GM19099 (cell line): ENCODE results near the gene CDK18.

Experiments used
- POLR2A ChIP-seq: IDR thresholded peaks from 3 replicates; pipeline ENCODE4 v1.6.1; 2011; ENCODE audit warnings: low read depth; ENCODE audit not compliant: insufficient read length; ENCODE audit errors: extremely low read depth

CDK18 gene

GRCh38 chr1:205493241-205494085 is 11.0 kb upstream of the CDK18 start:
- no peak for TF ChIP-seq POLR2A

GRCh38 chr1:205494115-205494514 is 10.4 kb upstream of the CDK18 start:
- TF ChIP-seq POLR2A = no peak

DNA sequence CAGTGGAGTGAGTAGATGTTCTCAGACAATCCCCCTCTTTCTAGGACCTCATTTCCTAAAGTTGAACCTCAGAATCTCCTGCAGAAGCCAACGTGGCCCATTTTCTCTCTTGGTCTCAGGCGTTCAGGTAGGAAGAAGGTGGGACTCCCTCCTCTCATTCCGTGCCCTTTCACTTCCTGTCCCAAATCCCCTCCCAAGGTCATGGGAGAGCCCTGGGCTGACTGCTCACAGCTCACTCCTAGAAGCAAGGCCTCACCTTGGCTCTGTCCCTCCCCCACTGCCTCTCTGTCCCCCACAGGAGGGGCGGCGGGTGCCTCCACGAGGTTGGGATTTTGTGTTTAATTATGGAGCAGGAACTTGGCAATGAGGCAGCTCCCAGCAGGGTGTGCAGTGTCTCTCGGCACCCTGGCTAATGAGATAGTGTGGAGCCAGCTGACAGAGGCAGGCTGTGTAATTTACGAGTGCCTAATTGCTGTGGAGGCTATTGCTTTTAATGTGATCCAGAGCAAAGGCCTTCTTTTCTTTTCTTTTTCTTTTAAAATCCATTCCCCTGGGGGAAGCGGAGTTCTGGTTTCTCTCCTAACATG is 9.1 kb upstream of the CDK18 start:
- no peak for TF ChIP-seq POLR2A

DNA sequence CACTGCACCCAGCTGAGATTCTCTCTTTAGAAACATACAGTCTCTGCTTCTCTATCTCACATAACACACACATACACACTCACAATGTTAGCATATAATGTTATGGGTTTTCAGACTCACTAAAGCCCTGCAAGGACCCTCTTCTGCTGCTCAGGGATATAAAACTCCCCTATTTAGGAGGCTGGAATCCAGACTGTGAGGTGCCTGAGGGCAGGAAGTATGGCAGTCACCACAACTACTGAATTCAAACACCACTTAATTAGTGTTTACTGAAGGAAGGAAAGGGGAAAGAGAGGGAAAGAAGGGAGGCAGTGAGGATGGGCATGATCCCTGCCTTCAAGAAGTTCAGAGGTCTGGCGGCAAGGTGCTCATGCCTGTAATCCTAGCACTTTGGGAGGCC is 7.8 kb upstream of the CDK18 start:
- TF ChIP-seq POLR2A = no peak

DNA sequence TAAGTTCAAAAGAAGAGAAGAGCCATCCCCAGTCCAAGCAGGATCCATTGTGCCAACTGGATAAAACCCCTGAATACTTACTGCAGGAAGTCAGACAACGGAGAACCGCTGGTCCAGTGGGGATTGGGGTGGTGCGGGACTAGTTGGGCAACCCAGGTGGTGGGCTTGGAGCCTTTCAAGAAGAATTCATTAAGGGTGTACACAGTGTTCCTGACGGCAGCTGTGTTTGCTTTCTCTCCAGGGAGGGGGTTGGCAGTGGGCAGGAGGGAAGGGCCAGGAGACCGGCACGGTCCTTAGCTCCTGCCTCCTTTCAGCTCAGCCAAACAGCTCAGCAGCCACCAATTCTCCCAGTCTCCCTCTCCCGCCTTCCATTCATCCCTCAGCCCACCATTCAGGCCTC is 7.1 kb upstream of the CDK18 start:
- no peak for TF ChIP-seq POLR2A

GRCh38 chr1:205499789-205500188 is 4.7 kb upstream of the CDK18 start:
- TF ChIP-seq POLR2A = no peak

GRCh38 chr1:205500240-205501233 is 3.9 kb upstream of the CDK18 start:
- TF ChIP-seq POLR2A = no peak

GRCh38 chr1:205502111-205502810 is 2.2 kb upstream of the CDK18 start:
- TF ChIP-seq POLR2A = no peak

DNA sequence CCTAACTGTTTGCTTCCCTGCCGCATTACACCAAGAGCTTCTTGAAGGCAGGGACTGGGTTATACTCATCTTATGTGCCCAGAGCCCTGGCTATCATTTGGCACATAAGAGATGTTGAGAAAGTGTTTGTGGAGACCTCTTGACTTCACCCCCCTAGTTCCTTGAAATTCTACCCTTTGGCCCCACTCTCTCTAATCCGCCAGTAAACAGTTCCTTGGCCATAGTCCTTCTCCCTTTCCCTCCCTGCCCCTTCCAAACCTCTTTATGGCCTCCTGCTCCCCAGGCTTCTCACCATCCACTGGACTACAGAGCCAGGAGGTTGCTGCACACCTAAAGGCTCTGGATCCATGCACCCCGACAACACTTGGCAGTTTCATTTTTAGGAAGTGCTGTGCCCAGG is 1.5 kb upstream of the CDK18 start:
- TF ChIP-seq POLR2A = no peak

DNA sequence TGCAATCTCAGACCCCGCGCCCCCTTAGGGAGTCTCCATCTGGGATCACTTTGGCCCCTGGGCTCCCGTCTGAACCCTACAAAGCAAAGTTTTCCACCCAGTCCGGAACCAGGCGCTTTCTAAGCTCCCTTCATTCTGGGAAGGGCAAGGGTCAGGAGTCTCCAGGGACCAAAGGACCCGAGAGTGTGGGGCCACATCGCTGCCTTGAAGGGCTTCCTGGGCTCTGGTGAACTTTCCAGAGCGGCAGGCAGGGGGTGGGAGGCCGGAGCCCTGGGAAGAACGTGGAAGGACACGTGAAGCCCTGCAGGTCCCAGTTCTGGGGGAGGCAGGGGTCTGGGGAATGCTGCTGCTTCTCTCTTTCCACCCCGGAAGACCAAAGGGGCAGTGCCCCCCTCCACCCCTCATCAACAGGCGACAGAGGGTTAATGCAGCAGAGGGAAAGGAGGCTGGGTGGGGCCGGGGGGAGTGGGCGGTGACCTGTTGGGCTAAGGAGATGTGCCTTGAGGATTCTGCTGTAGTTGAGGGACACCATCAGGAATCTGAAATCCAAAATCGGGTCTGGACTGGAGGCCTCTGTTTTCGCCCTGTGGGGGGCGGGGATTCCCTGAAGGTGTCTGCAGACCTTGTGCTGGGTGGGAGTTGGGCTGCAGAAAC is 734 bp downstream of the CDK18 start:
- no peak for TF ChIP-seq POLR2A

DNA sequence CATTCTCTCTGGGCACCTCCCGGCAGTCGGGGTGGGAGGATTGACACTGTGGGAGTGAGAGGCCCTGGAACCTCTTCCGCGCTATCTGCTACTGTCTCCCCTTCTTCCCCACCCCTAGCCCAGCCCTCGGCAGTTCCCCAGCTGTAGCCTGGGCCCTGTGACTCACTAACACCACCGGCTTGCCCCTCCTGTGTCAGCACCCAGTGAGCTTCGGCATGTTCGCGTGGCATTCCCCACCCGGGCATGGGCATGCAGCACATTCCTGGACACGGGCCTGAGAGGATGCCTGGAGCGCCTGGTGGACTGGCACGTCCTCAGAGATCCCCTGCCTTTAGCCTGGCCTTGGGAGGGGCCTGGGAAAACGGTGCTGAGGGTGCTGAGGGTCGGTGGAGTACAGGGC is 1.3 kb downstream of the CDK18 start:
- no peak for TF ChIP-seq POLR2A

GRCh38 chr1:205506409-205507200 is 2.1 kb downstream of the CDK18 start:
- no peak for TF ChIP-seq POLR2A

- no peak for TF ChIP-seq POLR2A
These were observed 3.8 kb downstream of the CDK18 start for GRCh38 chr1:205508227-205508714.
